ENCODE data around the gene BRI3BP.
"Not testable (repeated sequence)": the region's sequence is repeated elsewhere in the genome, so short reads cannot be mapped to it uniquely, and the experiment has no call there.

BRI3BP gene

DNA sequence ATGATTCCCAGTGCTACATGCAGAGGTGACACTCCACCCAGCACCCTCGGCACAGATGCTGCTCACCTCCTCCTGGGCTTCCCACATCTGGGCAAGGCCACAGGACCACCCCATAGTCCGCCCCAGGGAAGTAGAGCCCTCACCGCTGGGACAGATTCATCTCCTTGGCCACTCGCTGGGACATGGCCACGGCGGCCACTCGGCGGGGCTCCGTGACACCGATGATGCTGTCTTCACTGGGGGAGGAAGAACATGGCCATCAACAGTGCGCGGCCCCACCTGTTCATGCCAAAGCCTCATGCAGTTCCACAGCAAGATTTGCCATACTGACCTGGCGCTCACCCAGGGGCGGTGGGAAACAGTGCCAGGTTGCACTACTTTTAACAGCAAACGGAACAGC, 18.2 kb upstream of the BRI3BP start:
- DNase-seq, result no peak

DNA sequence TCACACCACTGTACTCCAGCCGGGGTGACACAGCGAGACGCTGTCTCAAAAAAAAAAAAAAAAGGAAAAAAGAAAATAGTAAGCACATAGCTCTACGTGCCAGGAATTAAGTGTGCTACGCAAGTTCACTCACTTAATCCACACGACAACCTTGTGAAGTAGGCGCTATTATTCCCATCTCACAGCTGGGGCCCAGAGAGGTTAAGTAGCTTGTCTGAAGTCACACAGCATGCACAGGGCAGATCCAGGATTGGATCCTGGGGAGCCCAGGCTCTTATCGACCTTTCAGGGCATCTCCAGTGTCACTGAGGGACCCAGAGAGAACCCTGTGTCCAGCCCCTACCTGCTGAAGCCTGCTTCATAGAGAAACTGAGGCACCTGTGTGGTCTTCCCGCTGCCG, 16.4 kb upstream of the BRI3BP start:
- no peak for DNase-seq

DNA sequence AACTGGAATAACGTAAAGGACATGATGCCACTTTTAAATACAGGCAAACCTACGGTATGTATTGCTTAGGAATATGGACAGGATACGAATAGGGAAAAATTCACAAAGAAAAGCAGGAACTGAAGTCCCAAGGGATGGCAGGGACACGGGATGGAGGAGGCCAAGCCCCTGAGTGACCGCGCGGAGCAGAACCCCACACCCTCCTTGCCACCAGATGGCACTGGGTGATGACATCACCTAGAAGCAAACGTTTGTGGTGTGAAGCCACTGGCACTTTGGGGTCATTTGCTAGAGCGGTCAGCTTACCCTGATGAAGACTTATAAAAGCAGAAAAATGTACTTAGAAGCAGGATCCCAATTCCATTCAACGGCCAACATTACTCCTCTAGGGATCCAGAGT, 13.9 kb upstream of the BRI3BP start:
- no peak for DNase-seq

DNA sequence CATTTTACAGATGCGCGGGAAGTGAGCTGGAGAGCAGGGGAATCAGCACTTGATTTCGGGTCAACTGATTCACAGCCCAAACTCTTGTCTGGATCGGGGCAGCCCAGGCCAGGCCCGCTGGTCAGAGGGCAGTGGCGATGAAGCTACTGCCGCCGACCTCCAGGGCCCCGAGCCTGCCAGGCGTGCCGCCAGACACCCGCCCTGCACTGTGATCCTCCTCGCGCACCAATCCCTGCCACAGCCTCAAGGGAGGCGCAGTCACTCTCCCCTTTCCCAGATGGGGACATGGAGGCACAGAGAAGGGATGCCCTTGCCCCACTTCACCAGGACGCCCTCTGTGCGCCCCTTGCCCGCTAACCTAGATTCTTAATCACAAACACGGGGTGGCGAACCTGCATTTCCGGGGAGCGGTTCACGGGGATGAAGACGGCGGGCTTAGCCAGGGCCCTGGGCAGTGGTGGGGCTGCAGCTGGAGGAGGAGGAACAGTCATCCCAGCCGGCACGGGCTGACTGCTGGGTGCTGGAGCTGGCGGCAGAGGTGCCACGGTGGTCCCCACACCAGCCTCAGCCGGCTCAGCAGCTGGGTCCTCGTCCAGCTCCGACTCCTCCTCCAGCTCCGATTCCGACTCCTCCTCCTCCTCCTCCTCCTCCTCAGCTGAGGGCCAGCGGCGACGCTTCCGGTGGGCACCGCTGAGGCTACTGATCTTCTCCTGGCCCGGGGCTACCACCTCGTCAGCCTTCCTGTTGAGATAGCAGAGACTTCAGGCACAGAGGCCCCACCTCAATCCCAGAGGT, 13.2 kb upstream of the BRI3BP start:
- no peak for DNase-seq

DNA sequence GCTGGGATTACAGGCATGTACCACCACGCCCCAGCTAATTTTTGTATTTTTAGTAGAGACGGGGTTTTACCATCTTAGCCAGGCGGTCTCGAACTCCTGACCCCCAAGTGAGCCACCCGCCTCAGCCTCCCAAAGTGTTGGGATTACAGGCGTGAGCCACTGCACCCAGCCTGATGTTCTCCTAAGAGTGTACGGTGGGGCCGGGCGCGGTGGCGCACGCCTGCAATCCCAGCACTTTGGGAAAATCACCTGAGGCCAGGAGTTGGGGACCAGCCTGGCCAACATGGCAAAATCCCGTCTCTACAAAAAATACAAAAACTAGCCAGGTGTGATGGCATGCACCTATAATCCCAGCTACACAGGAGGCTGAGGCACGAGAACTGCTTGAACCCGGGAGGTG, 6.6 kb upstream of the BRI3BP start:
- not testable (repeated sequence) for DNase-seq

DNA sequence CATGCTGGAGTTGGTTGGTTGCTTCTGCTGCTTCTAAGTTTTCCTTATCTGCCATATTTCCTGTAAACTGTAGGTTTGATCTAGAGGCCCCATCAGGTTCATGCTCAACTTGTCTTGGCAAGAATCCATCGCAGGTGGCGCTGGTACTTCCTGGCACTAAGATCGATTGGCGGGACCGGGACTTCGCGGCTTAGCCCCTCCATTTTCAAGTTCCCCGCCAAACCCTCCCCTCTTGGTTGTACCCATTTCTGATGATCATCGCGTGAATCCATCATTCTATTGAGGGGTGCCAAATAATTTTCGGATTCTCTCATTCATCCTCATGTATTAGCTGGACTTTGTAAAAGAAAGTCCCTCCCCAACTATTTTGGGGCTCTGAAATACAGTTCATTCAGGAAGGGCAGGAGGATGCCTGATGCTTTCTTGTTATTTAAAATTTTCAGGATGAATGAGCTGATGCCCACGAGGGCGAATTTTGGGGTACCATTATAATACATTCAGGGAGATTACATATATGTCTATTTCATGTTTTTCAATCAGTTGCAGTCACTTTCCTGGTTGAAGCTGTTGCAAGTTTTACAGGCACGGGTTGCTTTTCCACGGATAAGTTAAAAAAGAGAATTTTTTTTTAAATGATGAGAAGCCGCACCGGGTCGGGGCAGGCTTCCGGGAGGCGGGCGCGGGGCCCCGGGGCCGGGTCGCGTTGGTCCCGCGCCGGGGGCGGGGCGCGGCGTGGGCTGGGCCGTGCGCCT, 395 bp upstream of the BRI3BP start:
- DNase-seq, result peak; percentile 54 to 87 (median 68)

DNA sequence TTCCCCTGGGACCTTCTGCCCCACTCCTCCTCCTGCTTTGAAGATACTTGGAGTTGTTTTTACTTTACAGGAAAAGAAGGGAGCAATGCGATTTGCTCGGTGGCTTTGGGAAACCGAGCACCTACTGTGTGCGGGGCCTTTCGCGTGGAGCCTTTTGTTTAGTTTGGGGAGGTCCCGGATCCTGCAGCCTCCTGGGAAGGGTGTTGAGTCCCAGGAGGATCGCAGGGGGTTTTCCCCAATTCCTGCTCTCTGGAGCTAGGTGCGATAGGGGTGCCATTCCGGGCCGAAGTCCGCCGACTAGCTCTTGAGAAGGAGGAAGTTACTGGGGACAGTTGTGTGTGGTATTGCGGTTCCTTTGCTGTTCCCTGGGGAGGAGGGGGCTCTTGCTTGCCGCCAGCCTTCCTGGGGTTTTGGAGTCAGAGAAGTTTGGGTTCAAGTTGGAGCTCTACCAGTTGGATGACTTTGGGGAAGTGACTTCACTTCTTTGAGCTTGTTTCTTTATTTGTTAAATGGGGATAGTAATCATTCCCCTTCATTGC, 1.1 kb downstream of the BRI3BP start:
- peak; percentile 45 to 54 (median 48) for DNase-seq

DNA sequence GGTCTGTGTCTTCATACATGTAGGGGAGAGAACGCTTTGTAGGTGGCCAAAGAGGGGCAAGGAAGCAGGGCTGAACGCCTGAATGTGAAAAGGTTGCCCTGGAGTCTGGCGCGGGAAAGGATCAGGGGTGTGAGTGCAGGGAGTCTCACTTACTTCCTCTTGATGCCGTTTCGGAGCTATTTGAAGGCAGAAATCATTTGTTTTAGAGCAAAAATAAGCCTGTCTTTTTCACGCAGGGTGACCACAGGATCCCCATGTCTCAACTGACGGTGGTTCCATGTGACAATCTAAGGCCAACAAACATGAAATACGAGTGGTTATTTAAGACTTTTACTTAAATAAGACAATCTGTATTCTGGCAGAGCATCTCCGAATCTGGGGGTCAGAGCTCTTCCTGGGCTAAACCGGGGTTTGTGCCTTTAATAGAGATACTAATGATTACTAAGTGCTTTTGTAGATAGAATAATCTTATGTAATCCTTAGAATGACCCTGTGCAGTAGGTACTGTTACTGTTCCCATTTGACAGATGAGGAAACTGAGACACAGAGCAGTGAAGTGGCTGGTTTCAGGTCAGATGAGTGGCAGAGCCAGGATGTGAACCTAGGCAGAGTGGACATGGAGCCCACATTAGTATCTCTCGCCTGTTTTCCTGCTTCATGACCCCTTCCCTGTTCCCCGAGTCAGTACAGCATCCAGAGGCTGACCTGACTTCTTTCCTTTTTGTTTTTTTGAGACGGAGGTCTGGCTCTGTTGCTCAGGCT, 1.9 kb downstream of the BRI3BP start:
- DNase-seq, result peak; percentile 37 to 42 (median 39)

DNA sequence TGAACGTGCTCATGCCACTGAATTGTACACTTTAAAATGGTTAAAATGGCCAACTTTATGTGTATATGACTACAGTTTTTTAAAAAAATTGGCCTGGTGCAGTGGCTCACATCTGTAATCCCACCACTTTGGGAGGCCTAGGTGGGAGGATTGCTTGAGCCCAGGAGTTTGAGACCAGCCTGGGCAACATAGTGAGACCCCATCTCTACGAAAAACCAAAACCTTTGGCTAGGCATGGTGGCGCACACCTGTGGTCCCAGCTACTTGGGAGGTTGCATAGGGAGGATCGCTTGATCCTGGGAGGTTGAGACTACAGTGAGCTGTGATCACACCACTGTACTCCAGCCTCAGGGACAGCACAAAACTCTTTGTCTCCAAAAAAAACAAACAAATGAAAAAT, 5.3 kb downstream of the BRI3BP start:
- no peak for DNase-seq

DNA sequence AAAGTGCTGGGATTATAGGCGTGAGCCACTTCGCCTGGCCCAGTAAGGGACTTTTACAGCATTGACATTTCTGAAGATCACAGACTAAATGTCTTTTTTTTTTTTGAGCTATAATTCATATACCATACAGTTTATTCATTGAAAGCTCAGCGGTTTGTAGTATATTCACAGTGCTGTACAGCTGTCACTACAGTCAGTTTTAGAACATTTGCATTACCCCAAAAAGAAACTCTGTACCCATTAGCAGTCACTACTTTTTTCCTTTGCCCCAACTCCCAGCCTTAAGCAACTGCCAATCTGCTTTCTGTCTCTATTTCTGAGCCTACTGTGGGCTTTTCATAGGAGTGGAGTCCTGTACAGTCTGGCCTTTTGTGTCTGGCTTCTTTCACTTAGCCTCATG, 8.2 kb downstream of the BRI3BP start:
- no peak for DNase-seq

DNA sequence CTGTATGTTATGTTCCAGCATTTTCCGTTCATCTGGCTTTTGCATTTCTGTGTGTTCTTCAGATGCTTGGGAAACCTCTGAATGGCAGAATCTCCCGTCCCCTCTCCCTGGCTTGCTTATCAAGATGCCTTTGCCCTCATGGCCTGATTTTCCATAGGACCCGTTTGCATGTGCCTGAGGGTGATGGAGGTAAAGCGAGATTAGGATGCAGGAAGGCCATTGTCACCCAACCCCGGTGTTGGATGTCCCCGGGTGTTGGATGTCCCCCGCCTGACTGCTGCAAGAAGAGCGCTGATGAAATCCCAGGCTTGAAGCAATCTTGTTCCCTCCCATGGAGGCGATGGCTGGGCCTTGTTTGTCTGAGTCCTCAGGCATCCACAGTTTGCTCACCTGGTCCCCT, 9.6 kb downstream of the BRI3BP start:
- no peak for DNase-seq

DNA sequence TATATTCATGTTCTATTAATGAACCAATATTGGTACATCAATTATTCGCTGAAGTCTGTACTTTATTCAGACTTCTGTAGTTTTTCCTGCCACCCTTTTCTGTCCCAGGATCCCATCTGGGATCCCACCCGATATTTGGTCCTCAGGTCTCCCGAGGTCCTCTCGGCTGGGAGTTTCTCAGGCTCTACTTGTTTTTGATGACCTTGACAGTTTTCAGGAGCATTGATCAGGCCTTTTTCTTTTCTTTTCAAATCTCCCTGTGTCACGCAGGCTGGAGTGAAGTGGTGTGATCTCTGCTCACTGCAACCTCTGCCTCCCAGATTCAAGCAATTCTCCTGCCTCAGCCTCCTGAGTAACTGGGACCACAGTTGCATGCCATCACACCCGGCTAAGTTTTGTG, 11.2 kb downstream of the BRI3BP start:
- DNase-seq, result no peak

DNA sequence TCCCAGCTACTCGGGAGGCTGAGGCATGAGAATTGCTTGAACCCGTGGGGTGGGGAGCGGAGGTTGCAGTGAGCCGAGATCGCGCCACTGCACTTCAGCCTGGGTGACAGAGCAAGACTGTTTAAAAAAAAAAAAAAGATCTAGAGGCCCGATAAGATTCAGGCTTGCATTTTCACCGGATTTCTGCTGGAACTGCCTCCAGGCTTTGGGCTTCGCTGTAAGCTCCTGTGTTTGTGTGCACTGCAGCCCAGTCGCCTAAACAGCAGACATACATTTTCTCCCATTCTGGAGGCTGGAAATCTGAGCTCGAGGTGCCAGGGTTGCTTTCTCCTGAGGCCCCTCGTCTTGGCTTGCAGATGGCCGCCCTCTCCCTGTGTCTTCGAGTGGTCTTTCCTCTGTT, 12.2 kb downstream of the BRI3BP start:
- DNase-seq, result no peak

DNA sequence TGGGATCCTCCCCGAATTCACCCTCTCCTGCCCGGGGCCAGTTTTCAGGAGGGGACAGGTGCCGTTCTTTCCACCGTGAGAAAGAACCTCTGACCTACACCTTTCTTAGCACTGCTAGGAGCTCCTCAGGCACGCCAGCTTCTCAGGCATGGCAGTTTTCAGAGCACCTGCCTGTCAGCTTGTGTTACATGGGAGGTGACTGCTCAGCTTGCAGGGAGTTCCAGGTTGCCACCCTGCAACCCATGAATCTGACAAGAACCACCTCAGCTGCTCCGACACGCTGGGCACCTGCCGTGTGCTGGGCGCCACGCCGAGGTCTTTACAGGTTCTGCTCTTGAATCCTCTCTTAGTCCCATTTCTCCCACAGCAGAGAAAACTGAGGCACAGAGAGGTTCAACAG, 12.9 kb downstream of the BRI3BP start:
- no peak for DNase-seq

DNA sequence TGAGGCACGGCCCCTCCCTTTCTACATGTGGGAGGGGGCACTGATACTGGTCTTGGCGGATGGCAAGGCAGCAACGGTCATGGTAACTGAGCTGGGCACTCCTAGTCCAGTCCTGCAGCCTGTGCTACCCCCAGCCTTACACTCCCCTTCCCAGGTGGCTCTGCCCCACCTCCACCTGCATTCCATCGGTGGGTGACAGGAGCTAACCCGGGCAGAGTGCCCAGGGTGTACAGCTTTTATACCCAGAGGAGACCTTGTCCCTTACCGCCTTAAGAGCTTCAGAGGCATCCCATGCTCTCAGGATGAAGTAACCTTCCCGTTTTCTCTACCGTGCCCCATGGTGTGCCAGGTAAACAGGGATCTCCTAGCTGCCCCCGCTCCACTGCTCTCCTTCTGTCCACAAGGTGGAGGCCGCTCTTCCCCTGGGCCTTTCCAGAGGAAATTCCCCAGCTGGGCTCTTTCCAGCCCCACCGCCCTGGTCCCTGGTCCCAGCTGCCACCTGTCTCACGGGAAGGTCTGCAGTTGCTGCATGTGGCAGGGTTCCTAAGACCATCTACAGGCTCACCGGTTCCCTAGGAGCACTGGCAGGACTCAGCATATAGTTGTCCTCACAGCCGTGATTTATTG, 20.5 kb downstream of the BRI3BP start:
- DNase-seq, result no peak

DNA sequence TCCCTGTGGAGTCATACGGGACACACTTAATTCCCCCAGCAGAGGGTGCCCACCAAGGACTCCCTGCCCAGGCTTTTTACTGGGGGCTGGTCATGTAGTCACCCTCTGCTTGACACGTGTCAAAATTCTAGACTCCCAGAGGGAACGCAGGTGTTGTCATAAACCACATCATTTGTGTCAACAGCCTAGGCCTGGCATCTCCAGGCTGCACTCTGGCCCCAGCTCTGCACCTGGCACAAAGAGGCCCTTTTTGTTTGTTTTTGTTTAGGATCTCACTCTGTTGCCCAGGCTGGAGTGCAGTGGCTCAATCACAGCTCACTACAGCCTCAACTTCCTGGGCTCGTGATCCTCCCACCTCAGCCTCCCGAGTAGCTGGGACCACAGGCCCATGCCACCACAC, 21.1 kb downstream of the BRI3BP start:
- DNase-seq, result no peak

DNA sequence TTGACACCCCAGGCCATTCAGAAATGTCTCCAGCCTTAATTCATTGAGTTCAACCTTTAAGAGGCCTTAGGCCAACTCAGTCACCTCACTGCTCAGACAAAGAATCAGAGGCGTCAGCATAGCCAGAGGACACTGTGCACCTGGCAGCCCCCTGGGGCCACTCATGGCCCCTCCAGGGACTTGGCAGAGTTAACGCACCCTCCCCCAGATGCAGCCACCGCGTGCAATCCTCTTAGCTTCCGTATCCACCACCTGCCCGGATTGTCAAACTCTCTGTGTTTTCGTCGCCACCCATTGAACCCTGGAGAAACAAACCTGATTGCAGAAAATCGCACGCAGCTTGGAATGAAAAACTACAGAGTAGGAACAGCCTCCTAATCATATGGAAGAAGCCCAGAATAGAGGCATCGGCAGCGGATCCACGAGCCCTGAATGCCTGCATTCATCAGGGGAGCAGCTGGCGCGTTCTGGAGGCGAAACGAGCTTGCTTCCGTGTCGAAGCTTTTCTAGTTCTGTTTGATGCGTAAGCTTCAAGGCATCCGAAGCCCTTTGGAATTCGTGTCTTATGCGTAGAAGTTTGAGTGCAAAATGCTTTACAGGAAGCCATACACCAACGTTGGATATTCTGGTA, 22.4 kb downstream of the BRI3BP start:
- DNase-seq, result no peak

DNA sequence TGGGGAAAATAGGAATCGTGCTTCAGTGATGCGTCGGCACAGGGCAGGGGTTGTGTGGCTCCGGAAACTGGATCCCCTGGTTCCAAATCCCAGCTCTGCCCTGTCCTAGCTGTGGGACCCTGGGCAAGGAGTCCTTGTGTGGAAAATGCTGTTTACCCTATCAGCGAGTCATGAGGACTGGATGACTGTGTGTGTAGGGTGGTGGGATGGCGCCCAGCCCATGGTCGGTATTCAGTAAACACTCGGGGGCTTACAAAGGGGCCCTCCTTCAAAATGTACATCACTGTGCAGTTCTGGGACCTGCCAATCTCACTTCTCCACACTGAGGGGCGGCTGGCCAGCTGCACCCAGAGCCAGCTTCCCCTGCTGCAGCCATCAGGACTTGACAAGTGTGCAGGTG, 24.4 kb downstream of the BRI3BP start:
- no peak for DNase-seq

DNA sequence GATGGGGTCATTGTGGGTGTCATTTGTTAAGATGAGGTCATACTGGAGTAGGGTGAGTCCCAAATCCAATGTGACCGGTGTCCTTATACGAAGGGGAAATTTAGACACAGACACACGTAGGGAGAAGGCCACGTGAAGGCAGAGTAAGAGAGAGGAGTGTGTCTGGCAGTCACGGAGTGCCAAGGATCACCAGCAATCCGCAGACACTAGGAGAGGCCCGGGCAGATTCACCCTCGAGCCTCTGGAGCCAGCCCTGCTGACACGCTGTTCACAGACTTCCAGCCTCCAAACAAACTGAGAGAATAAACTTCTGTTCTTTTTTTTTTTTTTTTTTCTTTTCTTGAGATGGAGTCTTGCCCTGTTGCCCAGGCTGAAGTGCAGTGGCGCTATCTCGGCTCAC, 24.9 kb downstream of the BRI3BP start:
- no peak for DNase-seq

DNA sequence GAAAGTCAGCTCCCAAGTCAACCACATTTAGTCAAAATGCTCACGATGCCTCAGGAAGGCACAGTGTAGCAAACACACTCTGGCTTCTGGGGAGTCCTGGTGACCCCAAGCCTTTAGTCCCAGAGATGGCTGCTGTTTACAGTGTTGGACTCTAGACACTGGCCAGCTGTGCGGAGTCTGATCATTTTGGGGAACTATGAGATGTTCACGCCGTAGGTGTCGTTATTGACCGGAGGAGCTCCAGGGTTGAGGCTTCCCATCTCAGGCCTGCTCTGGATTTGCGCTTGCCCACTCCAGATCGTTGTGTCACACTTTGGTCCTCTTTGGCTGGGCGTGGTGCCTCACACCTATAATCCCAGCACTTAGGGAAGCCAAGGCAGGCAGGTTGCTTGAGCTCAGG, 27.7 kb downstream of the BRI3BP start:
- no peak for DNase-seq

DNA sequence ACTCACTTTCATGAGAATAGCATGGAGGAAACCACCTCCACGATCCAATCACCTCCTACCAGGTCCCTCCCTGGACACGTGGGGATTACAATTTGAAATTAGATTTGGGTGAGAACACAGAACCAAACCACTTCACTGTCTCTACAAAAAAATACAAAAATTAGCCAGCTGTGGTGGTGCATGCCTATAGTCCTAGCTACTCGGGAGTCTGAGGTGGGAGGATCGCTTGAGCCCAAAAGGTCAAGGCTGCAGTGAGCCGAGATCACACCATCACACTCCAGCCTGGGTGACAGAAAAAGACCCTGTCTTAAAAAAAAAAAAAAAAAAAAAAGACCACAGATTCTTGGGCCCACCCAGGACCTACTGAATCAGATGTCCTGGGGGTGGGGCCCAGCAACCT, 28.3 kb downstream of the BRI3BP start:
- no peak for DNase-seq

DNA sequence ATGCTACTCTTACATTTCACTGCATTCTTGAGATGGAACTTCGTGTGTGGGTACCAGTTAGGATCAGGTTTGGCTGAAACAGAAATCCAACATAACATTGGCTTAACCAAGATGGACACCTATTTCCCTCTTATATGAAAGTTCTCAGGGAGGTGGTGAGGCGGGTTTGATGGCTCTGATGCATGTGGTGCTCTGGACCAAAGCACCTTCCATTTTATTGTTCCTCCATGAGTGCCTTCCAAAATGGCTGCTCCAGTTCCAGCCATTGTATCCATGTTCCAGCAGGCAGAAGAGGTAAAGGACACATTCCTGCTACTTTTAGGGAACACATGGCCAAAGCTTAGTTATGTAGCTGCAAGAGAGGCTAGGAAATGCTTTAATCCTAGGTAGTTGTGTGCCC, 29.6 kb downstream of the BRI3BP start:
- DNase-seq, result no peak
